Urinary bladder (tissue), 4 donors: ENCODE results near the gene CDK11A. TPM values are rescaled to one million over a fixed set of nuclear protein-coding genes. Genes with fewer than 3 reads are reported as not detected.
A peak's percentile ranks its signal among the peaks of the same experiment; 100 is the strongest.
"Not testable (repeated sequence)": the region's sequence is repeated elsewhere in the genome, so short reads cannot be mapped to it uniquely, and the experiment has no call there.

Experiments used
- DNase-seq: peaks from one replicate; pipeline ENCODE4 v3.0.0-alpha.2; 2015; ENCODE audit errors: extremely low spot score
- H3K27ac ChIP-seq: one replicate; pipeline ENCODE4 v1.5.1; 2013; ENCODE audit warnings: low read depth, mild to moderate bottlenecking, moderate library complexity
- H3K36me3 ChIP-seq: one replicate; pipeline ENCODE4 v1.6.1; 2013; ENCODE audit warnings: mild to moderate bottlenecking, moderate library complexity; ENCODE audit not compliant: insufficient read depth
- H3K4me1 ChIP-seq: one replicate; pipeline ENCODE4 v1.6.1; 2013; ENCODE audit warnings: mild to moderate bottlenecking, moderate library complexity; ENCODE audit not compliant: insufficient read depth
- H3K4me3 ChIP-seq: one replicate; pipeline ENCODE4 v1.5.1; 2013; ENCODE audit warnings: low read depth, low read length
- WGBS: extraction: QIAGEN DNeasy Blood & Tissue Kit; methylation state at CpG from one replicate; pipeline ENCODE4 v1.1.7; 2013; 5-methylcytosine and 5-hydroxymethylcytosine counted together
- polyA plus RNA-seq: library from polyadenylated mRNA; stranded (reverse); fragments of 200-250 nt; gene quantifications from one replicate; pipeline ENCODE4 v1.2.3, GENCODE V29; 2013
- total RNA-seq: library from RNA; depleted of rRNA; stranded (reverse); fragments of >200 nt; gene quantifications from one replicate; pipeline ENCODE4 v1.2.3, GENCODE V29; 2014
- donor health status: healthy with polysubstance abuse.
- donor health status: healthy.

The CDK11A gene
- 15.2 TPM for total RNA-seq
- polyA plus RNA-seq = 20.2 TPM

DNA sequence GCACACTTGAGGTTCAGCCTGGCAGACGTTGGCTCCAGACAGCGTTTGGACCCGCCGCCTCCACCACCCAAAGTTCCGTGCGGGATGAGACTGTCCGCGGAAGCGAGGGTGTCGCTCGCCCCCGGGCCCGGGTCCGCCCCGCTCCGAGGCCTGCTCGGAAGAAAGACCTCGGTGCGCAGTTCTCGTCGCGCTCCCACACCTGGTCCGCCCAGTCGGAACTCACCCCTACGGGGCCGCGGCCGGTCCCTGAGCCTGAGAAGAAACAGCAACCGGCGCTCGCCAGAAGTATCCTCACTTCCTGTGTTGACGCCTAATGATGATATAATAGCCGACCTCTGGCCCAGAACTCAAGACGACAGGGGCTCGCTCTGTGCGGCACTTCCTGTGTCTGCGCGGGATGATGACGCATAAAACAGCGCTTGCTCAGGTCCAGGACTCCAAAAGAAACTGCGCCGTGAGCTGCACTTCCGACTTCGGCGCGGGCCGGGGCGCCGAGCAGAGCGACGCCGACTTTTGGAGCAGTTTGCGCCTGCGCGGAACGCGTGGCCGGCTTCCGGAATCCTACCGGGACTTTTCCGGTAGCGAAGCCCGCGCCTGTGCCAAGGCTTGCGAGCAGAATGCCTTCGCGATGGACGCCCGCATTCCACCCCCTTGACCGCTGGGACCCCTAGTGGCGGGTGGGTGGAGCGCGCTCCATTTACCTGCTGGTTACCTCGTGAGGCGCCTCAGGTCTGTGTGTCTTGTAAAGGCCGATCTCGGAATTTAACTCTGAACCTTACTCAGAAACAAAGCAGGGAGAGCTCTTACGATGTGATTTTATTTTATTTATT lies at the start of gene CDK11A:
CDK11A (minus strand) TSS at position 323 of the 830 bp plus-strand sequence. CDS start 1,539 bp downstream, outside the sequence.
- WGBS = under 1% methylated on average over 51 of the region's 78 CpGs
- DNase-seq = peak; percentile 96
- peak within 1 kb of the TSS; percentile 89 for H3K27ac ChIP-seq
- not testable (repeated sequence) for H3K4me1 ChIP-seq, H3K36me3 ChIP-seq
- H3K4me3 ChIP-seq = peak within 1 kb of the TSS; percentile 58

DNA sequence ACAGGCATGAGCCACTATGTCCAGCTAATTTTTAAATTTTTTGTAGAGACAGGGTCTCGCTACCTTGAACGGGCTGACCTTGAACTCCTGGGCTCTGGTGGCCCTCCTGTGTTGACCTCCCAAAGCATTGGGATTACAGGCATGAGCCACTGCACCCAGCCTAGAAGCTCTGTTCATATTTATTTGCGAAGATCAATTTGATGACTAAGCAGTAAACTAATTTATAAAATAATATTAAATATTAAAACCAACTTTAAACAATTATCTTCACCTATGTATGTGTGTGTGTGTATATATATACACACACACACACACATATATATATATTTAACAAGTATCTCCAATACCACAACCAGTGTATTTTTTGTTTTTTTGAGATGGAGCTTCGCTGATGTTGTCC lies 49.7 kb upstream of the CDK11A start:
- DNase-seq = no peak
- Histone ChIP-seq H3K4me1 (no peaks in the 10 kb centered on the region), H3K4me3 (no peak overlapping the region), H3K36me3 (no peaks in the 10 kb centered on the region), H3K27ac (no peak overlapping the region)
- 97% methylated on average over 4 of the region's 4 CpGs for WGBS

DNA sequence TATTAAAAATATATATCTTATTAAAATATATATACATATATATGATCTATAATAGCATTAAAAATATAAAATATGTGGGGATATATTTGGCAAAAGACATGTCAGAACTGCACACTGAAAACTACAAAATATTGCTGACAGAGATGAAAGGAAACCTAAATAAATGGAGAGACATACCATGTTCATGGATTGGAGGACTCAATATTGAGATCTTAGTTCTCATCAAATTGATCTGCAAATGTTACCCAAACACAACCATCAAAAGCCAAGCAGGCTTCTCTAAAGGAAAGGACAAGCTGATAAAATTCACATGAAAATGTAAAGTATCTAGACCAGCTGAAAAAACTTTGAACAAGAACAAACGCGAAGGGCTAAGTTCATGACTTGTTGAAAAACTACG lies 46.9 kb upstream of the CDK11A start:
- H3K27ac ChIP-seq = no peak overlapping the region
- H3K4me1 ChIP-seq = no peaks in the 10 kb centered on the region
- WGBS = 97% methylated on average over 3 of the region's 3 CpGs
- DNase-seq = no peak
- no peaks in the 10 kb centered on the region for H3K36me3 ChIP-seq
- no peak overlapping the region for H3K4me3 ChIP-seq

DNA sequence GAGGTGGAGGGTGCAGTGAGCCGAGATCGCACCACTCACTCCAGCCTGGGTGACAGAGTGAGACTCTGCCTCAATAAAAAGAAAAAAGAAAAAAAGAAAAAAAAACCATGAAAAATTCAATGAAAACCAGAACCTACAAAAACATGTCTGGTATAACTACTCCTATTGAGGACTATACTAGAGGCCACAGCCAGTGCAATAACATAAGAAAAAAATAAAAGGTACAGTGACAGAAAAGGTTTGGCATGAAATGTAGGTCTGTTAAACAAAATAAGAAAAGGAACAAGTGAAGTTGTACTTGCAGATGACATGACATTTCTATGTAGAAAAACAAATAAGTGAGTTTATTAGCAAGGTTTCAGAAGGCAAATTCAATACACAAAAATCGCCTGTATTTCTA lies 45.9 kb upstream of the CDK11A start:
- no peak for DNase-seq
- 96% methylated on average over 3 of the region's 3 CpGs for WGBS
- no peaks in the 10 kb centered on the region for H3K4me1 ChIP-seq
- no peaks in the 10 kb centered on the region for H3K36me3 ChIP-seq
- H3K4me3 ChIP-seq = no peak overlapping the region
- no peak overlapping the region for H3K27ac ChIP-seq

DNA sequence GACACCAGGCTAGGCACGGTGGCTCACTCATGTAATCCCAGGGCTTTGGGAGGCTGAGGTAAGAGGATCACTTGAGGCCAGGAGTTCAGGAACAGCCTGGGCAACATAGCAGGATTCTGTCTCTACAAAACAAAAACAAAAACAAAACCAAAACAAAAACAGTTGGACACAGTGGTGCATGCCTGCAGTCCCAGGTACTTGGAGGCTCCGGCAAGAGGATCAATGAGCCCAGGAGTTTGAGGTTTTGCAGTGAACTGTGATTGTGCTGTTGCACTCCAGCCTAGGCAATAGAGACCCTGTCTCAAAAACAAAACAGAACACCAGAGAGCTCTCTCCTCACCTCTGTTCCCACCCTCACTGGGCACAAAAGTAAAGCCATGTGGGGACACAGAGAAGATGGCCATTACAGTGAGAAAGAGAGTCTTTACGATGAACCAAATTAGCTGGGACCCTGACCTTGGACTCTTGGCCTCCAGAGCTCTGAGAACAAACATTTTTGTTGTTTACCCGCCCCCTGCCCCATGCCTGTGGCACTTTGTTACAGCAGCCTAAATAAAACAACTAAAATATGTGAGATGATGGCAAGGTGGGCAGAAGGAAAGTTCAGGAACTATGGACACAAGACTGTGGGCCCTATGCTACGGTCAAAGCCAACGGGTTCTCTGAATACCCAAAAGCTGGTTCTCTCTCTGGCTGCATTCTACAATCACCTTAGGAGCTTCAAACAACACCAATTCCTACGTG lies 44.3 kb upstream of the CDK11A start:
- Histone ChIP-seq H3K4me1 (no peaks in the 10 kb centered on the region), H3K36me3 (no peaks in the 10 kb centered on the region), H3K27ac (no peak overlapping the region), H3K4me3 (no peak overlapping the region)
- 94% methylated on average over 7 of the region's 7 CpGs for WGBS
- no peak for DNase-seq

DNA sequence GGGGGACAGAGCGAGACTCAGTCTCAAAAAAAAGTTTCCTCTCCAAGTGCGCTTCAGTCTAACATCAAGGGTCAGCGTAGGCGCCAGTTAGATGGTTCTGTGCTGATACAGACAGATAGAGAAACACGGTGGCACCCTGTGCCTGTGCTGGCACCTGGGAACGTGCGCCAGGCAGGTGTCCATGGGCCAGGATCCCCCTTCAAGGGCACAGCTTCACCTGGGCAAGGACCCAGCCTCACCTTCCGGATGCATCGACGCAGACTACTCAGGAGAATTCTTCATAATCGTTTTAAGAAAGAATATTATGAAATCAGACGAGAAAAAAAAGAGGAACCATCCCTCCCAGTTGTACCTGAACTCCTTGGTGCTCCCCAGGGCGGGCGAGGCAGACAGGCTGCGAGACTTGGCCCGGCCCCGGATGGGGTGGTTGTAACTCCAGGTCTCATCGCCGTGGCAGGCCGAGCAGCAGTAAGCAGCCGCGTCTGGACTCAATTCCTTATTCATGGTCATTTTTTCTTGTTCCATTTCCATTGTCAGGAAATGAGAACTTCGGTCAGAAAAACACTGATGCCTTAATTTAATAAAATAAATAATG lies 40.8 kb upstream of the CDK11A start:
- WGBS = 88% methylated on average over 23 of the region's 23 CpGs
- DNase-seq = no peak
- no peak overlapping the region for H3K4me3 ChIP-seq
- no peaks in the 10 kb centered on the region for H3K36me3 ChIP-seq
- H3K4me1 ChIP-seq = no peaks in the 10 kb centered on the region
- no peak overlapping the region for H3K27ac ChIP-seq

DNA sequence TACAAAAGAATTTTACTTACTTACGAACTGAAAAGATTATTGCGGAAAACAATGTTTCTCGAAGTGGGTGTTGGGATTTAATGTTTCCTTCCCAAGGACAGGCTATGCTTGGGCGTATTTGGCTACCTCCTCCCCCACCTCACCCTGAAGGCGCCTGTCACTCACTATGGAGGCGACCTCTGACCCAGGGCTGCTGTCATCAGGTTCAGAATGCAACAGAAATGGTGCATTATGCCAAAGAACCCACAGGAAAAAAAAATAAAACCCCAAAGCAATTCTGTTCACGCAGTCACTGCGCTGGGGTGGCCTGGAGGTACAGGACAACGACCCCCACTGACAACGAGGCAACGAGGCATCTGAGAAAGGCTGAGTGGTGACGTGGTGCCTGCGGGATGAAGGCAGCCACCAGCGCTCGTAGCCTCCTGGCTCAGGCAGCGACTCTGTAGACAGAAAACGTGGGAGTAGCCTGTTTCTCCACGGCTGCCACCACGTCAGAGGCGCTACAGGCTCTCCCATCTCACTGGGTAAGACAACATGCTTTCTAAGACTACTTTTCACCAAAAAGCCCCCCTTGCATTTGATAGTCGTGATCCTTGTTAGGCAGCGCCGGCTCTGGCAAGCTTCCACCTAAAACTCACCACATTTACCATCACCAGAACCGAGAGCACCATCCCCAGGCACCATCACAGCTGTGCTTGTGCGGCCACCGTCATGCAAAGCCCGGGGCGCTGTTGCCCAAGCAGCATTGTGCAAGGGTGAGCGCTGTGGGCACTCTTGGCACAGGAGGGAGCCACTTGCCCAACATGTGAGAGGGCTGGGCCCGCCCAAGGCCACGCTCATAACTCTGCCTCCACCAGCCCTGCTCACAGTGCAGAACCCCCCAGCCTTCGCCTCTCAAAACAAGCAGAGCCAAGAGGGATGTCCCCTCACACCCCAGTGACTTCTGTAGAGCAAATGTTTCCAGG lies 39.8 kb upstream of the CDK11A start:
- no peak for DNase-seq
- WGBS = 88% methylated on average over 32 of the region's 32 CpGs
- no peaks in the 10 kb centered on the region for H3K4me1 ChIP-seq
- H3K4me3 ChIP-seq = no peak overlapping the region
- no peak overlapping the region for H3K27ac ChIP-seq
- H3K36me3 ChIP-seq = no peaks in the 10 kb centered on the region

DNA sequence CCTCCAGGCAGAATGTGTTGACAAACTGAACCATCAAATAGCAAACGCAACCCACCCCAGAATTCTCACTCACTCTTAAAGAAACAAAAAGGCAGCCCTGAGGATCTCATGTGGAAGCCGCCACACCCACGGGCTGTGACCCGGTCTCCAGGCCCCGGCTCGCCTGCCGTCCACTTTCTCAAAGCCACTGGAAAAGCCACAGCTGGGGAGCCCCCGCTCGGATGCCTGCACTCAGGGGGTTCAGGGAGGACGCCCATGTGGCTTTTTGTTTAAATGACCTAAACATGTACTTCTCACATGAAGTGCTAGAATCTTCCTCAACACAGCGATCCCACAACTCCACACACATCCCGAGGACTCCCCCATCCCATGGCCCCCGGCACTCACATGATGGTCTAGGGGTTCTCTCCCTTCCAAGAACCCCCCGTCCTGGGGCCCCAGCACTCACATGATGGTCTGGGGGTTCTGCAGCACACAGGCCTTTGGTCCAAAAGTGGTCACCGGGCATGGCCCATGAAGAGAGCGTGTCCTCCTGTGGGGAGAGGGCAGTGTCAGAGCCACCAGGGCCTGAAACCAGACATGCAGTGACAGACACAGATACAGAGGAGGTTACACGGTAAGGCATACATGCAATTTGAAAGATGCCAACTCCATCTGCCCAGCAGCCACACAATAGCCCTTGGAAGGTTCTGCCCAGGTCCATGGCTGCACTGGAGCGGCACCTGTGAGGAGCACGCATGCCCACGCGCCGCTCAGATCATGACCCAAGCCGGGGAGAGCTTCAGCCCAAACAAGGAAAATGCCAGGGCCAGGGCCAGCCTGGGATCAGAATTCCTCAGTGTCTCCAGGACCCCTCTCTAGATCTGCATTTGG lies 37.6 kb upstream of the CDK11A start:
- Histone ChIP-seq H3K4me1 (no peaks in the 10 kb centered on the region), H3K27ac (no peak overlapping the region), H3K36me3 (no peaks in the 10 kb centered on the region), H3K4me3 (no peak overlapping the region)
- 96% methylated on average over 23 of the region's 23 CpGs for WGBS
- no peak for DNase-seq

DNA sequence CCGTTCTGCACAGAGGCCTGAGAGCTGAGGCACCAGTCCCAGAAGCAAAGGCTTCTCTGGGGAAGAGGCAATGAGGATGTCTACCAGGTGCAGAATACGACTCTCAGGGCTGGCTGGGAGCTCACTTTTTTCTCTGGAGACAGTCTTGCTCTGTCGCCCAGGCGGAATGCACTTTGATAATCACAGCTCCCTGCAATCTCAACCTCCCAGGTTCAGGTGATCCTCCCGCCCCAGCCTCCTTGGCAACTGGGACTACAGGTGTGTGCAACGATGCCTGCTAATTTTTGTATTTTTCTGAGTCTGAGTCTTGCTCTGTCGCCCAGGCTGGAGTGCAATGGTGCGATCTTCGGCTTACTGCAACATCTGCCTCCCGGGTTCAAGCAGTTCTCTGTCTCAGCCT lies 36.6 kb upstream of the CDK11A start:
- H3K27ac ChIP-seq = no peak overlapping the region
- H3K36me3 ChIP-seq = no peaks in the 10 kb centered on the region

DNA sequence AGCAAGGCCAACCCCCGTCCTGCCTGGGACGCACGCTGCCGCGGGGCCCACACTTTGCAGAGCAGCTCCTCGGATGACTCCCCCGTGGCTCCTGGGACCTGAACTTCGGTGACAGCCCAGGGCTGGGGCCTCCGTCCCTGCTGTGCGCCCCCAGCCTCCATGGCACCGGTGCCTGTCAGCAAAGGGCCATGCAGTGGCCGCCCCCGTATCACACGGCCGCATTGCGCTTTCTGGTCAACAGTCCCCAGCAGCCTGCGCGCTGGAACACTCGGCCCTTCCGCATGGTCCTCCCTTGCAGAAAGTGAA lies 36.1 kb upstream of the CDK11A start:
- H3K4me1 ChIP-seq = no peaks in the 10 kb centered on the region
- H3K27ac ChIP-seq = no peak overlapping the region
- DNase-seq = no peak
- H3K4me3 ChIP-seq = no peak overlapping the region
- WGBS = 95% methylated on average over 20 of the region's 20 CpGs
- H3K36me3 ChIP-seq = no peaks in the 10 kb centered on the region

More for the DNA sequence above, 36.6 kb upstream of the CDK11A start:
- no peaks in the 10 kb centered on the region for H3K4me1 ChIP-seq
- no peak for DNase-seq
- WGBS = 96% methylated on average over 10 of the region's 10 CpGs
- no peak overlapping the region for H3K4me3 ChIP-seq

DNA sequence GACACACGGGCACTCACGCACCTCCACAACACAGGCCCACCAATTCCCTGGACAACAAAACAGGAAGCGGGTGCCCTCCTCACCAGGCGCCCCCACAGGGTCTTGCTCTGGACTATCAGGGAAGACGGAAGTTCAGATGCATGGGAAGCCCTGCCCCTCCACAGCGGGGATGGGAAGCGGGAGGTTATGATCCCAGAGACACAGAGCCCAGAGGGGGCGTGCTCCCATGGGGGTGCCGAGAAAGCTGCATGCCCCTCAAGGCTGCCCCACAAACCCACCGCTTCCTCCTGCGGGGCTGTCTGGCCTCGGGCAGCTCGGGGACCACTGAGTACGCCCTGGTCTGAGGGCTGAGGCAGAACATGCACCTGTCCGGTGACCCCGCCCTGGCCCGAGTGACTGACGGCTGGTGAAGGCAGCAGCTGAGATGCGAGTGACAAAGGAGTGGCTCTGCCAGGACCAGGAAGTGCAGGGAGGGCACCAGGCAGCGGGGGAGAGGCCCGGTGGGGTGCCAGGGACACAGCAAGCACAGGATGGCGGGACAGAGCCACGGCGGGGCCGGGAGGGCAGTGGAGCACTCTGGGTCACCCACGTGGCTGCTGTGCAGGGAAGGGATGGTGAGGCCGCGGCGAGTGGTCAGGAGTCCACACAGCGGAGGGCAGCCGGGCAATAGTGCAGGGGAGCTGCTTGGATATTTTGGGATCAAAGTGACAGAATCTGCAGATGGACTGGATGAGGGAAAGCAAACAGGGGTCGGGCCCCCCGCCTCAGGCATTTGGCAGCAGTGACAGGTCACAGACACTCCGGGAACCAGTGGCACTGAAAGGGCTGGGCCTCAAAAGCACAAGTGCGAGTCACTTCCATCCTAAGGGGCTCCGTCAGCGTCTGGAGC lies 35.5 kb upstream of the CDK11A start:
- Histone ChIP-seq H3K4me1 (no peaks in the 10 kb centered on the region), H3K4me3 (no peak overlapping the region), H3K27ac (no peak overlapping the region), H3K36me3 (no peaks in the 10 kb centered on the region)
- DNase-seq = no peak
- 92% methylated on average over 37 of the region's 37 CpGs for WGBS
